ENCODE data around the gene EIF1.

DNA sequence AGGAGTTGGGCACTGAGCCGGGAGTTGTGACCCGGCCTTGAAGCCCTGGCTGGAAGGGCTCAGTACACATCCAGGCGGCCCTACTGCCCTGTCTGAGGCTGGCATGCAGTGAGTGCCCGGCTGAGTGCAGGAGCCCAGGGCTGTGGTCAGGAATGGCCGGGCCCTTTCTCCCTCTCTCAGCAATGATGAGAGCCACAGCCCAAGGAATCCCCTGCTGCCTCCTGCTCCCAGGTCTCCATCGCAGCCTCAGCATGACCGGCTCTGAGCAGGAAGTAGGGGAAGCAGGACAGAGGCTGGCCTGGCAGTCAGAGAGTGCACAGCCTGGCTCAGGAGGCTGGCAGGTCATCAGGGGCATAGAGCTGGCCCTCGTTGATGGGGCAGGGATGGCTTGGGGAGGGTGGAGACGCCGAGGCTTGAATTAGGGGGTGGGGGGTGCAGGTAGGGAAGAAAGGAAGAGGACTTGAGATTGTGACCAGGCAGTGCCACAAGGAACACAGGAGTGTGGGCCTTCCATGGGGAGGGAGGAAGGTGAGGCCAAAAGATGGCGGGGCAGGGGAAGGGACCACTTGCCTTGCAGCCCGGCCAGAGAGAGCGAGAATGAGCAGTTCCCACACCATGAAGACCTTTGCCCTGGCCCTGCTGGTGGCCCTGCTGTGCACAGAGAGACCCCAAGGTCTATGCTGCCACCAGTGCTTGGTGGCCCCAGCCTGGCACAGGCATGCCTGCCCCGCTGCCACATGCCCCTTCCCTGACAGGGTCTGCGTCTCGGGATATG, 32.2 kb upstream of the EIF1 start:
- TF ChIP-seq GATA3 (IDR thresholded peaks at IDR 0.05; ENCODE audit: low read depth, low read length): no peak
- no peak for TF ChIP-seq GATA2 (IDR thresholded peaks at IDR 0.05; ENCODE audit: low read depth, low read length)

All from SH-SY5Y (cell line).